H1 (cell line): Measurements from ENCODE around the gene SEMA3E. TPM values are rescaled to one million over a fixed set of nuclear protein-coding genes. Genes with fewer than 3 reads are reported as not detected.

Source experiments
- CTCF ChIA-PET: fragments of 300-600 bp; sonication (Branson Sonifier 250); formaldehyde crosslinking; loops from one replicate; lab custom pipeline; 2021; ENCODE audit not compliant: partially characterized antibody; lab: Charles Lee
- POLR2A ChIA-PET: fragments of 300-600 bp; sonication (Branson Sonifier 250); formaldehyde crosslinking; loops from one replicate; lab custom pipeline; 2021; ENCODE audit warnings: inconsistent platforms; ENCODE audit not compliant: partially characterized antibody; lab: Charles Lee
- DNase-seq, 2 experiments: peaks; one replicate each; pipeline versions ENCODE4 v3.0.0 to v3.0.0-alpha.2; 2010 to 2022; ENCODE audit warnings: low spot score in 2 of 2, low read depth in 1 of 2, mixed read lengths in 1 of 2
- FAIRE-seq: peaks from 2 replicates; lab custom pipeline; 2011; peaks lifted over from hg19 to GRCh38; lab: Jason Lieb, UNC
- H2AFZ ChIP-seq: 2 replicates; pipeline ENCODE4 v1.8.1; 2012; ENCODE audit warnings: low read length, inconsistent platforms
- H2AK5ac ChIP-seq: 2 replicates; pipeline ENCODE4 v1.6.1; 2013; ENCODE audit warnings: low read depth, low read length
- H2BK120ac ChIP-seq: replicated peaks from 2 replicates; pipeline ENCODE3; 2013; ENCODE audit warnings: low read depth, low read length, inconsistent platforms
- H2BK12ac ChIP-seq: 2 replicates; pipeline ENCODE4 v1.6.1; 2013; ENCODE audit warnings: low read depth, low read length
- H2BK15ac ChIP-seq: 2 replicates; pipeline ENCODE4 v1.6.1; 2013; ENCODE audit warnings: low read length
- H2BK20ac ChIP-seq: 2 replicates; pipeline ENCODE4 v1.6.1; 2013; ENCODE audit warnings: low read length
- H2BK5ac ChIP-seq: 2 replicates; pipeline ENCODE4 v1.6.1; 2013; ENCODE audit warnings: low read depth, low read length
- H3K14ac ChIP-seq: 2 replicates; pipeline ENCODE4 v1.6.1; 2013; ENCODE audit warnings: inconsistent platforms; ENCODE audit not compliant: insufficient read length
- H3K18ac ChIP-seq: 2 replicates; pipeline ENCODE4 v1.6.1; 2013; ENCODE audit warnings: low read length; ENCODE audit errors: extremely low read depth
- H3K23ac ChIP-seq: 2 replicates; pipeline ENCODE4 v1.6.1; 2013; ENCODE audit warnings: inconsistent platforms; ENCODE audit not compliant: insufficient read length
- H3K23me2 ChIP-seq: 2 replicates; pipeline ENCODE4 v1.6.1; 2013; ENCODE audit warnings: low read depth, low read length
- H3K27ac ChIP-seq: 2 replicates; pipeline ENCODE4 v1.6.1; 2011; ENCODE audit warnings: low read depth, low read length, inconsistent platforms
- H3K27me3 ChIP-seq, 4 experiments: replicated peaks in 1 of 4; 1 replicate in 1 of 4; 2 replicates in 3 of 4; pipeline versions ENCODE4 v1.6.1 to v1.8.1; 2011 to 2013; ENCODE audit warnings: low read length in 3 of 4, mild to moderate bottlenecking in 3 of 4, inconsistent platforms in 2 of 4, mixed read lengths in 2 of 4, moderate library complexity in 1 of 4; ENCODE audit not compliant: control insufficient read depth in 3 of 4, insufficient read depth in 3 of 4; ENCODE audit errors: extremely low read depth in 1 of 4
- H3K36me3 ChIP-seq, 4 experiments: 2 replicates each; pipeline versions ENCODE4 v1.6.1 to v1.8.1; 2011 to 2013; ENCODE audit warnings: mild to moderate bottlenecking in 4 of 4, low read length in 3 of 4, moderate library complexity in 2 of 4, control low read depth in 1 of 4, inconsistent platforms in 1 of 4; ENCODE audit not compliant: insufficient read depth in 4 of 4, control insufficient read depth in 2 of 4
- H3K4ac ChIP-seq: replicated peaks from 2 replicates; pipeline ENCODE3; 2013; ENCODE audit warnings: low read length, low read depth, mixed read lengths, inconsistent platforms; ENCODE audit not compliant: insufficient read length
- H3K4me1 ChIP-seq, 4 experiments: replicated peaks in 1 of 4; 1 replicate in 1 of 4; 2 replicates in 3 of 4; pipeline versions ENCODE4 v1.6.1 to v1.8.1; 2011 to 2013; ENCODE audit warnings: low read length in 3 of 4, inconsistent platforms in 2 of 4, mixed read lengths in 1 of 4; ENCODE audit not compliant: insufficient read depth in 4 of 4, control insufficient read depth in 3 of 4
- H3K4me2 ChIP-seq, 2 experiments: 2 replicates each; pipeline versions ENCODE4 v1.6.1 to v1.8.1; 2011 to 2013; ENCODE audit warnings: low read depth in 2 of 2, low read length in 2 of 2, control low read depth in 1 of 2, inconsistent platforms in 1 of 2, mild to moderate bottlenecking in 1 of 2; ENCODE audit not compliant: insufficient read depth in 1 of 2
- H3K4me3 ChIP-seq, 4 experiments: fragments of 200-600, 300-600 bp in 1 of 4; sonication (generic), shearing (Covaris generic), sonication (Bioruptor Twin) in 1 of 4; 2 replicates each; pipeline versions ENCODE4 v1.5.1 to v1.8.1; 2011 to 2016; ENCODE audit warnings: low read length in 4 of 4, low read depth in 3 of 4, control low read depth in 2 of 4, inconsistent platforms in 2 of 4, mild to moderate bottlenecking in 2 of 4, mixed read lengths in 1 of 4, moderate library complexity in 1 of 4; ENCODE audit not compliant: insufficient read depth in 2 of 4; ENCODE audit errors: extremely low read depth in 1 of 4
- H3K56ac ChIP-seq: replicated peaks from 2 replicates; pipeline ENCODE3; 2013; ENCODE audit warnings: low read depth, mild to moderate bottlenecking, mixed read lengths, low read length, inconsistent platforms; ENCODE audit not compliant: insufficient read length
- H3K79me1 ChIP-seq: 2 replicates; pipeline ENCODE4 v1.6.1; 2013; ENCODE audit warnings: low read depth, low read length, control low read depth
- H3K79me2 ChIP-seq, 2 experiments: 2 replicates each; pipeline versions ENCODE4 v1.6.1 to v1.8.1; 2012 to 2013; ENCODE audit warnings: low read length in 2 of 2, mild to moderate bottlenecking in 2 of 2, inconsistent platforms in 1 of 2; ENCODE audit not compliant: insufficient read depth in 2 of 2, control insufficient read depth in 1 of 2
- H3K9ac ChIP-seq, 4 experiments: replicated peaks in 1 of 4; 1 replicate in 1 of 4; 2 replicates in 3 of 4; pipeline versions ENCODE4 v1.6.1 to v1.8.1; 2011 to 2013; ENCODE audit warnings: low read depth in 3 of 4, low read length in 3 of 4, control low read depth in 2 of 4, mild to moderate bottlenecking in 2 of 4, moderate library complexity in 2 of 4, inconsistent platforms in 1 of 4; ENCODE audit errors: extremely low read depth in 1 of 4
- H3K9me3 ChIP-seq, 2 experiments: 2 replicates each; pipeline versions ENCODE4 v1.6.1 to v1.8.1; 2012 to 2013; ENCODE audit warnings: mild to moderate bottlenecking in 2 of 2, moderate library complexity in 2 of 2, control low read depth in 1 of 2, inconsistent platforms in 1 of 2, low read depth in 1 of 2, low read length in 1 of 2, mixed read lengths in 1 of 2; ENCODE audit not compliant: insufficient read depth in 2 of 2
- H4K20me1 ChIP-seq, 2 experiments: replicated peaks in 1 of 2; 2 replicates each; pipeline versions ENCODE3 to v1.8.1; 2011 to 2013; ENCODE audit warnings: inconsistent platforms in 2 of 2, low read length in 2 of 2, mild to moderate bottlenecking in 1 of 2; ENCODE audit not compliant: insufficient read depth in 2 of 2, control insufficient read depth in 1 of 2
- H4K5ac ChIP-seq: 2 replicates; pipeline ENCODE4 v1.6.1; 2013; ENCODE audit warnings: low read length, low read depth, mixed read lengths, inconsistent platforms; ENCODE audit not compliant: insufficient read length
- H4K8ac ChIP-seq: 2 replicates; pipeline ENCODE4 v1.8.0; 2013; ENCODE audit warnings: mild to moderate bottlenecking, moderate library complexity, low read length, inconsistent platforms; ENCODE audit not compliant: insufficient read depth; ENCODE audit errors: extremely low read depth
- H4K91ac ChIP-seq: replicated peaks from 2 replicates; pipeline ENCODE3; 2013; ENCODE audit warnings: low read length, mixed read lengths, inconsistent platforms; ENCODE audit not compliant: insufficient read length
- GTF2F1 ChIP-seq: IDR thresholded peaks from 2 replicates; pipeline ENCODE4 v1.6.1; 2012; ENCODE audit warnings: low read depth, low read length, improper control_type of control experiment, borderline replicate concordance
- PHF8 ChIP-seq: fragments of 200-600 bp; sonication (generic); conservative IDR thresholded peaks from 2 replicates; pipeline ENCODE4 v1.7.1; 2012; ENCODE audit warnings: low read depth, mild to moderate bottlenecking, inconsistent platforms, low read length, moderate library complexity
- WGBS, 2 experiments: shearing (Covaris generic) in 1 of 2; methylation state at CpG; one replicate each; pipeline versions ENCODE4 v1.1.6 to v1.1.7; 2013 to 2015; ENCODE audit warnings: low lambda C conversion rate in 2 of 2, mixed read lengths in 2 of 2, inconsistent platforms in 1 of 2, low coverage in 1 of 2, missing lambda C conversion rate in 1 of 2; ENCODE audit not compliant: insufficient replicate concordance in 2 of 2, insufficient coverage in 1 of 2, insufficient read length in 1 of 2; ENCODE audit errors: extremely low coverage in 1 of 2, missing lambda C conversion rate in 1 of 2; 5-methylcytosine and 5-hydroxymethylcytosine counted together
- polyA plus RNA-seq, 7 experiments: library from polyadenylated mRNA; depleted of rRNA in 3 of 7; stranded (reverse) in 5 of 7; unstranded in 2 of 7; fragments of >200 nt in 5 of 7; fragments of 200-250 nt in 2 of 7; gene quantifications; 1 replicate in 5 of 7; 2 replicates in 1 of 7; 4 replicates in 1 of 7; pipeline versions ENCODE4 v1.2.1 to v1.2.3, GENCODE V29; 2011 to 2013; ENCODE audit warnings: missing spikeins in 2 of 7, mixed read lengths in 2 of 7
- total RNA-seq: library from RNA; stranded (reverse); fragmentation: NEBNext Ultra II Directional; extraction: Animal tissue kit (Norgen Biotek cat#: 25700); gene quantifications from 2 replicates; pipeline ENCODE4 v1.2.1, GENCODE V29; 2021

Gene SEMA3E
- total and polyA plus RNA-seq, 2 of the 8 experiments (the other 6 are each of a cell fraction or from before 2014, with no cell fraction given) = 0.93 to 0.94 TPM

- H3K18ac ChIP-seq = no peak overlapping the region
- H2BK15ac ChIP-seq = no peak overlapping the region
- H3K4ac ChIP-seq = no peak overlapping the region
- H3K9ac ChIP-seq = no peak overlapping the region
- 83% methylated on average over 3 of the region's 3 CpGs; no CpG with 5 or more reads in 1 of the 2 experiments for WGBS, 2 experiments
- DNase-seq = no peak
- H2BK12ac ChIP-seq = no peak overlapping the region
- no peak overlapping the region for H2BK20ac ChIP-seq
- H3K4me1 ChIP-seq = peaks cover 0 to 4% (median 0%) of the 10 kb centered on the region in 4 experiments; a peak in 1 of 7 replicates
- FAIRE-seq = no peak
- no peaks in the 10 kb centered on the region for H3K23me2 ChIP-seq
- no peak overlapping the region for H3K56ac ChIP-seq
- no peak overlapping the region for H4K5ac ChIP-seq
- no peak overlapping the region for H3K4me2 ChIP-seq
- H3K23ac ChIP-seq = no peak overlapping the region
- H4K20me1 ChIP-seq = no peaks in the 10 kb centered on the region
- no peaks in the 10 kb centered on the region for H3K9me3 ChIP-seq
- no peak overlapping the region for H4K8ac ChIP-seq
- no peak overlapping the region for H2AFZ ChIP-seq
- H2BK120ac ChIP-seq = no peak overlapping the region
- no peak overlapping the region for H3K4me3 ChIP-seq
- no peaks in the 10 kb centered on the region for H3K79me1 ChIP-seq
- TF ChIP-seq PHF8 = no peak
- no peak for TF ChIP-seq GTF2F1
- CTCF ChIA-PET = no interaction called here
- no peaks in the 10 kb centered on the region for H3K36me3 ChIP-seq
- H3K27me3 ChIP-seq = no peaks in the 10 kb centered on the region
- POLR2A ChIA-PET = interaction anchor here (1.1 kb wide), 1 partner anchor 23 kb away, joined by 3 read pairs; no protein-coding TSS in a partner anchor
- no peak overlapping the region for H3K27ac ChIP-seq
- no peaks in the 10 kb centered on the region for H3K79me2 ChIP-seq
- H4K91ac ChIP-seq = no peak overlapping the region
- no peak overlapping the region for H2AK5ac ChIP-seq
- H3K14ac ChIP-seq = no peak overlapping the region
- H2BK5ac ChIP-seq = no peak overlapping the region
Measured at GRCh38 chr7:83581667-83582435, 67.1 kb downstream of the SEMA3E start.
